H1 (cell line): ENCODE data around the gene ESYT1. TPM values are rescaled to one million over a fixed set of nuclear protein-coding genes. Genes with fewer than 3 reads are reported as not detected.

Experiments
- CTCF ChIA-PET: fragments of 300-600 bp; sonication (Branson Sonifier 250); formaldehyde crosslinking; loops from one replicate; lab custom pipeline; 2021; ENCODE audit not compliant: partially characterized antibody; lab: Charles Lee
- POLR2A ChIA-PET: fragments of 300-600 bp; sonication (Branson Sonifier 250); formaldehyde crosslinking; loops from one replicate; lab custom pipeline; 2021; ENCODE audit warnings: inconsistent platforms; ENCODE audit not compliant: partially characterized antibody; lab: Charles Lee
- DNase-seq, 2 experiments: peaks; one replicate each; pipeline versions ENCODE4 v3.0.0 to v3.0.0-alpha.2; 2010 to 2022; ENCODE audit warnings: low spot score in 2 of 2, low read depth in 1 of 2, mixed read lengths in 1 of 2
- FAIRE-seq: peaks from 2 replicates; lab custom pipeline; 2011; peaks lifted over from hg19 to GRCh38; lab: Jason Lieb, UNC
- H2AFZ ChIP-seq: 2 replicates; pipeline ENCODE4 v1.8.1; 2012; ENCODE audit warnings: low read length, inconsistent platforms
- H2AK5ac ChIP-seq: 2 replicates; pipeline ENCODE4 v1.6.1; 2013; ENCODE audit warnings: low read depth, low read length
- H2BK120ac ChIP-seq: replicated peaks from 2 replicates; pipeline ENCODE3; 2013; ENCODE audit warnings: low read depth, low read length, inconsistent platforms
- H2BK12ac ChIP-seq: 2 replicates; pipeline ENCODE4 v1.6.1; 2013; ENCODE audit warnings: low read depth, low read length
- H2BK15ac ChIP-seq: 2 replicates; pipeline ENCODE4 v1.6.1; 2013; ENCODE audit warnings: low read length
- H2BK20ac ChIP-seq: 2 replicates; pipeline ENCODE4 v1.6.1; 2013; ENCODE audit warnings: low read length
- H2BK5ac ChIP-seq: 2 replicates; pipeline ENCODE4 v1.6.1; 2013; ENCODE audit warnings: low read depth, low read length
- H3K14ac ChIP-seq: 2 replicates; pipeline ENCODE4 v1.6.1; 2013; ENCODE audit warnings: inconsistent platforms; ENCODE audit not compliant: insufficient read length
- H3K18ac ChIP-seq: 2 replicates; pipeline ENCODE4 v1.6.1; 2013; ENCODE audit warnings: low read length; ENCODE audit errors: extremely low read depth
- H3K23ac ChIP-seq: 2 replicates; pipeline ENCODE4 v1.6.1; 2013; ENCODE audit warnings: inconsistent platforms; ENCODE audit not compliant: insufficient read length
- H3K23me2 ChIP-seq: 2 replicates; pipeline ENCODE4 v1.6.1; 2013; ENCODE audit warnings: low read depth, low read length
- H3K27ac ChIP-seq: 2 replicates; pipeline ENCODE4 v1.6.1; 2011; ENCODE audit warnings: low read depth, low read length, inconsistent platforms
- H3K27me3 ChIP-seq, 4 experiments: replicated peaks in 1 of 4; 1 replicate in 1 of 4; 2 replicates in 3 of 4; pipeline versions ENCODE4 v1.6.1 to v1.8.1; 2011 to 2013; ENCODE audit warnings: low read length in 3 of 4, mild to moderate bottlenecking in 3 of 4, inconsistent platforms in 2 of 4, mixed read lengths in 2 of 4, moderate library complexity in 1 of 4; ENCODE audit not compliant: control insufficient read depth in 3 of 4, insufficient read depth in 3 of 4; ENCODE audit errors: extremely low read depth in 1 of 4
- H3K36me3 ChIP-seq, 4 experiments: 2 replicates each; pipeline versions ENCODE4 v1.6.1 to v1.8.1; 2011 to 2013; ENCODE audit warnings: mild to moderate bottlenecking in 4 of 4, low read length in 3 of 4, moderate library complexity in 2 of 4, control low read depth in 1 of 4, inconsistent platforms in 1 of 4; ENCODE audit not compliant: insufficient read depth in 4 of 4, control insufficient read depth in 2 of 4
- H3K4ac ChIP-seq: replicated peaks from 2 replicates; pipeline ENCODE3; 2013; ENCODE audit warnings: low read length, low read depth, mixed read lengths, inconsistent platforms; ENCODE audit not compliant: insufficient read length
- H3K4me1 ChIP-seq, 4 experiments: replicated peaks in 1 of 4; 1 replicate in 1 of 4; 2 replicates in 3 of 4; pipeline versions ENCODE4 v1.6.1 to v1.8.1; 2011 to 2013; ENCODE audit warnings: low read length in 3 of 4, inconsistent platforms in 2 of 4, mixed read lengths in 1 of 4; ENCODE audit not compliant: insufficient read depth in 4 of 4, control insufficient read depth in 3 of 4
- H3K4me2 ChIP-seq, 2 experiments: 2 replicates each; pipeline versions ENCODE4 v1.6.1 to v1.8.1; 2011 to 2013; ENCODE audit warnings: low read depth in 2 of 2, low read length in 2 of 2, control low read depth in 1 of 2, inconsistent platforms in 1 of 2, mild to moderate bottlenecking in 1 of 2; ENCODE audit not compliant: insufficient read depth in 1 of 2
- H3K4me3 ChIP-seq, 4 experiments: fragments of 200-600, 300-600 bp in 1 of 4; sonication (generic), shearing (Covaris generic), sonication (Bioruptor Twin) in 1 of 4; 2 replicates each; pipeline versions ENCODE4 v1.5.1 to v1.8.1; 2011 to 2016; ENCODE audit warnings: low read length in 4 of 4, low read depth in 3 of 4, control low read depth in 2 of 4, inconsistent platforms in 2 of 4, mild to moderate bottlenecking in 2 of 4, mixed read lengths in 1 of 4, moderate library complexity in 1 of 4; ENCODE audit not compliant: insufficient read depth in 2 of 4; ENCODE audit errors: extremely low read depth in 1 of 4
- H3K56ac ChIP-seq: replicated peaks from 2 replicates; pipeline ENCODE3; 2013; ENCODE audit warnings: low read depth, mild to moderate bottlenecking, mixed read lengths, low read length, inconsistent platforms; ENCODE audit not compliant: insufficient read length
- H3K79me1 ChIP-seq: 2 replicates; pipeline ENCODE4 v1.6.1; 2013; ENCODE audit warnings: low read depth, low read length, control low read depth
- H3K79me2 ChIP-seq, 2 experiments: 2 replicates each; pipeline versions ENCODE4 v1.6.1 to v1.8.1; 2012 to 2013; ENCODE audit warnings: low read length in 2 of 2, mild to moderate bottlenecking in 2 of 2, inconsistent platforms in 1 of 2; ENCODE audit not compliant: insufficient read depth in 2 of 2, control insufficient read depth in 1 of 2
- H3K9ac ChIP-seq, 4 experiments: replicated peaks in 1 of 4; 1 replicate in 1 of 4; 2 replicates in 3 of 4; pipeline versions ENCODE4 v1.6.1 to v1.8.1; 2011 to 2013; ENCODE audit warnings: low read depth in 3 of 4, low read length in 3 of 4, control low read depth in 2 of 4, mild to moderate bottlenecking in 2 of 4, moderate library complexity in 2 of 4, inconsistent platforms in 1 of 4; ENCODE audit errors: extremely low read depth in 1 of 4
- H3K9me3 ChIP-seq, 2 experiments: 2 replicates each; pipeline versions ENCODE4 v1.6.1 to v1.8.1; 2012 to 2013; ENCODE audit warnings: mild to moderate bottlenecking in 2 of 2, moderate library complexity in 2 of 2, control low read depth in 1 of 2, inconsistent platforms in 1 of 2, low read depth in 1 of 2, low read length in 1 of 2, mixed read lengths in 1 of 2; ENCODE audit not compliant: insufficient read depth in 2 of 2
- H4K20me1 ChIP-seq, 2 experiments: replicated peaks in 1 of 2; 2 replicates each; pipeline versions ENCODE3 to v1.8.1; 2011 to 2013; ENCODE audit warnings: inconsistent platforms in 2 of 2, low read length in 2 of 2, mild to moderate bottlenecking in 1 of 2; ENCODE audit not compliant: insufficient read depth in 2 of 2, control insufficient read depth in 1 of 2
- H4K5ac ChIP-seq: 2 replicates; pipeline ENCODE4 v1.6.1; 2013; ENCODE audit warnings: low read length, low read depth, mixed read lengths, inconsistent platforms; ENCODE audit not compliant: insufficient read length
- H4K8ac ChIP-seq: 2 replicates; pipeline ENCODE4 v1.8.0; 2013; ENCODE audit warnings: mild to moderate bottlenecking, moderate library complexity, low read length, inconsistent platforms; ENCODE audit not compliant: insufficient read depth; ENCODE audit errors: extremely low read depth
- H4K91ac ChIP-seq: replicated peaks from 2 replicates; pipeline ENCODE3; 2013; ENCODE audit warnings: low read length, mixed read lengths, inconsistent platforms; ENCODE audit not compliant: insufficient read length
- ATF3 ChIP-seq: IDR thresholded peaks from 2 replicates; pipeline ENCODE4 v1.6.1; 2011; ENCODE audit warnings: low read depth, mild to moderate bottlenecking, low read length; ENCODE audit not compliant: insufficient read depth
- CBX8 ChIP-seq: fragments of 300-800, 300-1000 bp; sonication (generic); IDR thresholded peaks from 2 replicates; pipeline ENCODE4 v1.7.1; 2016; ENCODE audit warnings: low read depth, low read length, borderline replicate concordance
- CEBPB ChIP-seq: IDR thresholded peaks from 2 replicates; pipeline ENCODE4 v1.6.1; 2012; ENCODE audit warnings: low read depth, low read length
- EGR1 ChIP-seq: IDR thresholded peaks from 2 replicates; pipeline ENCODE4 v1.6.1; 2011; ENCODE audit warnings: low read depth, low read length, borderline replicate concordance
- EP300 ChIP-seq, 2 experiments: IDR thresholded peaks; 1 replicate in 1 of 2; 2 replicates in 1 of 2; pipeline ENCODE4 v1.6.1; 2011 to 2012; ENCODE audit warnings: low read depth in 2 of 2, low read length in 2 of 2, mild to moderate bottlenecking in 2 of 2, borderline replicate concordance in 1 of 2, inconsistent platforms in 1 of 2, moderate library complexity in 1 of 2
- KDM4A ChIP-seq: IDR thresholded peaks from one replicate; pipeline ENCODE4 v1.7.1; 2012; ENCODE audit warnings: low read depth, mild to moderate bottlenecking, moderate library complexity, low read length, inconsistent platforms; ENCODE audit not compliant: severe bottlenecking
- NANOG ChIP-seq: IDR thresholded peaks from 2 replicates; pipeline ENCODE4 v1.6.1; 2011; ENCODE audit warnings: low read length, low read depth, mild to moderate bottlenecking, inconsistent platforms; ENCODE audit not compliant: insufficient read depth, poor library complexity, severe bottlenecking
- RAD21 ChIP-seq, 2 experiments: IDR thresholded peaks in 1 of 2; conservative IDR thresholded peaks in 1 of 2; 2 replicates each; pipeline ENCODE4 v1.6.1; 2011; ENCODE audit warnings: low read depth in 2 of 2, low read length in 2 of 2, improper control_type of control experiment in 1 of 2, inconsistent platforms in 1 of 2, mild to moderate bottlenecking in 1 of 2, moderate library complexity in 1 of 2
- RXRA ChIP-seq: IDR thresholded peaks from 2 replicates; pipeline ENCODE4 v1.6.1; 2011; ENCODE audit warnings: low read depth, mild to moderate bottlenecking, low read length, moderate library complexity; ENCODE audit not compliant: insufficient read depth
- SIN3A ChIP-seq, 2 experiments: IDR thresholded peaks in 1 of 2; conservative IDR thresholded peaks in 1 of 2; 2 replicates each; pipeline ENCODE4 v1.6.1; 2011 to 2012; ENCODE audit warnings: low read length in 2 of 2, improper control_type of control experiment in 1 of 2, low read depth in 1 of 2, mild to moderate bottlenecking in 1 of 2
- YY1 ChIP-seq: IDR thresholded peaks from 2 replicates; pipeline ENCODE4 v1.6.1; 2011; ENCODE audit warnings: low read depth, mild to moderate bottlenecking, low read length
- WGBS, 2 experiments: shearing (Covaris generic) in 1 of 2; methylation state at CpG; one replicate each; pipeline versions ENCODE4 v1.1.6 to v1.1.7; 2013 to 2015; ENCODE audit warnings: low lambda C conversion rate in 2 of 2, mixed read lengths in 2 of 2, inconsistent platforms in 1 of 2, low coverage in 1 of 2, missing lambda C conversion rate in 1 of 2; ENCODE audit not compliant: insufficient replicate concordance in 2 of 2, insufficient coverage in 1 of 2, insufficient read length in 1 of 2; ENCODE audit errors: extremely low coverage in 1 of 2, missing lambda C conversion rate in 1 of 2; 5-methylcytosine and 5-hydroxymethylcytosine counted together
- polyA plus RNA-seq, 7 experiments: library from polyadenylated mRNA; depleted of rRNA in 3 of 7; stranded (reverse) in 5 of 7; unstranded in 2 of 7; fragments of >200 nt in 5 of 7; fragments of 200-250 nt in 2 of 7; gene quantifications; 1 replicate in 5 of 7; 2 replicates in 1 of 7; 4 replicates in 1 of 7; pipeline versions ENCODE4 v1.2.1 to v1.2.3, GENCODE V29; 2011 to 2013; ENCODE audit warnings: missing spikeins in 2 of 7, mixed read lengths in 2 of 7
- total RNA-seq: library from RNA; stranded (reverse); fragmentation: NEBNext Ultra II Directional; extraction: Animal tissue kit (Norgen Biotek cat#: 25700); gene quantifications from 2 replicates; pipeline ENCODE4 v1.2.1, GENCODE V29; 2021

The ESYT1 gene
- total and polyA plus RNA-seq, 2 of the 8 experiments (the other 6 are each of a cell fraction or from before 2014, with no cell fraction given) = 86.9 to 165 TPM

- Histone ChIP-seq H3K79me1 (no peaks in the 10 kb centered on the region), H2BK15ac (no peak overlapping the region), H2BK20ac (no peak overlapping the region), H3K27ac (no peak overlapping the region), H4K20me1 (no peaks in the 10 kb centered on the region), H3K4me1 (no peaks in the 10 kb centered on the region), H3K4me2 (no peak overlapping the region), H2BK120ac (no peak overlapping the region), H2BK5ac (no peak overlapping the region; the same call in 1 of the 2 replicates), H3K36me3 (peaks cover 18 to 52% (median 41%) of the 10 kb centered on the region in 4 experiments; a peak in 7 of 8 replicates), H2AK5ac (no peak overlapping the region), H3K56ac (no peak overlapping the region), H3K79me2 (no peaks in the 10 kb centered on the region), H3K23me2 (no peaks in the 10 kb centered on the region), H3K9ac (no peak overlapping the region; a peak in 1 of 7 replicates), H3K4ac (no peak overlapping the region), H4K91ac (no peak overlapping the region), H3K9me3 (no peaks in the 10 kb centered on the region), H3K27me3 (no peaks in the 10 kb centered on the region), H3K23ac (no peak overlapping the region), H3K18ac (no peak overlapping the region), H2AFZ (no peak overlapping the region), H4K8ac (0 out of 2 replicates have a peak overlapping the region, but pooled peaks have one; percentile 79), H3K14ac (no peak overlapping the region), H3K4me3 (no peak overlapping the region), H2BK12ac (no peak overlapping the region), H4K5ac (no peak overlapping the region)
- POLR2A ChIA-PET = interaction anchor here (1.1 to 2.1 kb wide), 6 partner anchors 8 to 123 kb away, joined by 3 to 11 read pairs (median 4); partner anchors contain the start of genes MYL6B and RNF41
- DNase-seq (no peak), FAIRE-seq (no peak)
- CTCF ChIA-PET = interaction anchor here (0.5 to 3.5 kb wide), 11 partner anchors 13 to 115 kb away, joined by 3 to 19 read pairs (median 4); partner anchors contain the start of genes ANKRD52 and ZC3H10
- WGBS, 2 experiments = 92% methylated on average over 8 of the region's 8 CpGs; no CpG with 5 or more reads in 1 of the 2 experiments
- no peak for TF ChIP-seq SIN3A (conservative IDR thresholded peaks at IDR 0.05 in 1 of 2, IDR thresholded peaks at IDR 0.05 in 1 of 2; ENCODE audit: low read depth in 1 of 2, low read length in 2 of 2)
- TF ChIP-seq CEBPB = no peak
- no peak for TF ChIP-seq RAD21 (IDR thresholded peaks at IDR 0.05 in 1 of 2, conservative IDR thresholded peaks at IDR 0.05 in 1 of 2; ENCODE audit: low read depth in 2 of 2, low read length in 2 of 2)
- TF ChIP-seq YY1 = no peak
- TF ChIP-seq EP300 (IDR thresholded peaks at IDR 0.05; ENCODE audit: borderline replicate concordance in 1 of 2, low read depth in 2 of 2, low read length in 2 of 2) = no peak
- no peak for TF ChIP-seq ATF3
- TF ChIP-seq RXRA = no peak
- TF ChIP-seq CBX8 = no peak
- TF ChIP-seq KDM4A = no peak
- no peak for TF ChIP-seq NANOG
- TF ChIP-seq EGR1 = no peak
Observed at GRCh38 chr12:56143870-56144269, 15.8 kb downstream of the ESYT1 start.
